Cardiac fibroblast (primary cell): ENCODE measurements around the gene P2RX3.

Experiments used
- DNase-seq, 2 donors: peaks; one replicate each; pipeline versions ENCODE4 v3.0.0 to v3.0.0-alpha.2; 2010; ENCODE audit warnings: low read depth in 2 of 2
- H3K4me3 ChIP-seq, 2 donors: replicated peaks in 1 of 2; 1 replicate in 1 of 2; 2 replicates in 1 of 2; pipeline ENCODE4 v1.5.1; 2011; ENCODE audit warnings: low read depth in 2 of 2, low read length in 2 of 2, mild to moderate bottlenecking in 2 of 2, moderate library complexity in 1 of 2
- TF ChIP-seq, protein P1 (sequence below): IDR thresholded peaks from one replicate; pipeline ENCODE4 v1.5.1; 2011; ENCODE audit warnings: low read depth, mild to moderate bottlenecking, low read length, inconsistent platforms

Gene P2RX3

DNA sequence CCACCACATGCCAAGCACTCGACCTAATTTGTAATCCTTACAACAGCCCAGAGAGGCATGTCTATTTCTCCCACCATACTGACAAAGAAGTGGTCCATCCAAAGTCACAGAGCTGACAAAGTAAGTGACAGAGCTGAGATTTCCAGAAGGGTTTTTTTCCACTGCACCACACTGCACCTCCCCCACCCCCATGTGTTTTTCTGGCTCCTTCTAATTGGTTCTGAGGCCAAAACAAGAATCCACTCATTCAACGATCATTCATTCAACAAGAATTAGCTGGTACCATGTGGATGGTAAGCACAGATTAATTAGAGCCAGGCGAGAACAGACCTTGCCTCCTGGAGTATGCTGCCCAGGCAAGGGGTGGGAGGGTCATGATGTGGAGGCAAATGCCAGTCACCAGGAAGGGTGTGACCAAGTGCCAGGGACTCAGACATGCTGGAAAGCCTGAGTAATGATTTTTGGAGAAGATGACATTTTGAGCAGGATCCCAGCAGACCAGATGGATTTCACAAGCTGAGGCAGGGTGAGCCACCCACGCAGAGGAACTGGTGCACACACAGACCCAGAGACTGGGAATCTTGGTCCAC is 67.2 kb downstream of the P2RX3 start:
- TF ChIP-seq, protein P1, sequence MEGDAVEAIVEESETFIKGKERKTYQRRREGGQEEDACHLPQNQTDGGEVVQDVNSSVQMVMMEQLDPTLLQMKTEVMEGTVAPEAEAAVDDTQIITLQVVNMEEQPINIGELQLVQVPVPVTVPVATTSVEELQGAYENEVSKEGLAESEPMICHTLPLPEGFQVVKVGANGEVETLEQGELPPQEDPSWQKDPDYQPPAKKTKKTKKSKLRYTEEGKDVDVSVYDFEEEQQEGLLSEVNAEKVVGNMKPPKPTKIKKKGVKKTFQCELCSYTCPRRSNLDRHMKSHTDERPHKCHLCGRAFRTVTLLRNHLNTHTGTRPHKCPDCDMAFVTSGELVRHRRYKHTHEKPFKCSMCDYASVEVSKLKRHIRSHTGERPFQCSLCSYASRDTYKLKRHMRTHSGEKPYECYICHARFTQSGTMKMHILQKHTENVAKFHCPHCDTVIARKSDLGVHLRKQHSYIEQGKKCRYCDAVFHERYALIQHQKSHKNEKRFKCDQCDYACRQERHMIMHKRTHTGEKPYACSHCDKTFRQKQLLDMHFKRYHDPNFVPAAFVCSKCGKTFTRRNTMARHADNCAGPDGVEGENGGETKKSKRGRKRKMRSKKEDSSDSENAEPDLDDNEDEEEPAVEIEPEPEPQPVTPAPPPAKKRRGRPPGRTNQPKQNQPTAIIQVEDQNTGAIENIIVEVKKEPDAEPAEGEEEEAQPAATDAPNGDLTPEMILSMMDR, result no peak
- DNase-seq, result no peak
- H3K4me3 ChIP-seq, result no peak overlapping the region

DNA sequence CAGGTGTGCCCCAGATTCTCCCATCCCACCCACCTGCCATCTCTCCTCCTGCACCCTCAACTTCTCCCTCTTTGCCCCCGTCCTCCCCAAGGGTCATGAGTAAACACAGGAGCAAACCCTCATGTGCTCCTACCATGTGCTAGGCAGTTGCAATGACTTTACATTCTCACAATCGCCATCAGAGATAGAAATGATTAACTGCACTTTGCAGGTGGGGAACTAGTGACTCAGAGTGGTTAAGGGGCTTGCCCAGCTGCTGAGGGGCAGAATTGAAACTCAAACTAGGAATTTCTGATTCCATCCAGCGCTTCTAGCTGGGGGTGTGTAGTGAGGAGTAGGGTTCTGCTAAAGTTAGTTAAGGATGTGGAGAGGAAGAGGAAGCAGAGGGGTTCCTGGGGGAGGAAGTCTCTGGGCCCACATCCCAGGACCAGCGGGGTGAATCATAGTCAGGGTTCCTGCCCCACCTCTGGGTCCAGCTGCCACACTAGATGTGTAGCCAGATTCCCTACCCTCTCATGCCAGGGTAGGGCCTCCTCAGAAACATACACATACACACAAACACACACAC is 68.3 kb downstream of the P2RX3 start:
- no peak overlapping the region for H3K4me3 ChIP-seq
- TF ChIP-seq, protein P1, result no peak
- peak; percentile 27 to 46 for DNase-seq

DNA sequence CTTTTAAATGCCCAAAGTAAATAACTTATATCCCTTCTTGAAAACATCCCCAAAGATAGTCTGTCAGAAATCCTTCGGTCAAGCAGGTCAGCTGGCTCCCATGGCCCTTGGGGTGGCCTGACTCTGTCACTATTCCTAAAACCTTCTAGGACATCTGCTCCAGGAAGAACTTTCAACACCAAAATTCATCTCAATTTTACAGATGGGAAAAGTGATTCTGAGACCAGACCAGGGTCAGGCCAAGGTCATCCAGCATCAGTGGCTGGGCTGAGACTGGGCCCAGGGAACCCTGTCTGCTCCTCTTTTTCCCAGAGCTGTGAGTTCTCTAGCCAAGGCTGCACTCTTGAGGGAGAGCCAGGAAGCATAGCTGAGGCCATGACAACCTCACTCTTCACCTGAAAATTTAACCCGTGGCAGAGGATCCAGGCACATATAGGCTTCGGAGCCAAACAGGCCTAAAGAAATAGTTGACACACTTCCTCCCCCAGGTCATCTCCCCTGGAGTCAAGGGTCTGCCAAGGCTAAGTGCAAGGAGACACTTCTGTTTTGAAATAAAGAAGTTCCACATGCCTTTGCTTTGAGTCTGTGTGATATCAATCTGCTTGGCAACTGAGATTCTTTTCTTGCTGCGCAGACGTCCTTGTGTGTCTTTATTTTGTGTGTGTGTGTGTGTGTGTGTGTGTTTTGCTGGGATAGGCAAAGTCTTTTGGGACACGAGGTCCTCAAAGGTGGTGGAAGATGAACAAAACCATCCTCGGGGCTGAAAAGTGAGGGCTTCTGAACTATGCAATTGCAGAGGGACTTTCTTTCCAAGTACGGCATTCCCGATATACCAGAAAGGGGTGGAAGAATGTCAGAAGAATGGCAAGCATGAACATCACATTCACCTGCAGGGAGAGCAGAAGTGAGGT is 69.1 kb downstream of the P2RX3 start:
- no peak for DNase-seq
- TF ChIP-seq, protein P1, result no peak
- H3K4me3 ChIP-seq, result no peak overlapping the region

DNA sequence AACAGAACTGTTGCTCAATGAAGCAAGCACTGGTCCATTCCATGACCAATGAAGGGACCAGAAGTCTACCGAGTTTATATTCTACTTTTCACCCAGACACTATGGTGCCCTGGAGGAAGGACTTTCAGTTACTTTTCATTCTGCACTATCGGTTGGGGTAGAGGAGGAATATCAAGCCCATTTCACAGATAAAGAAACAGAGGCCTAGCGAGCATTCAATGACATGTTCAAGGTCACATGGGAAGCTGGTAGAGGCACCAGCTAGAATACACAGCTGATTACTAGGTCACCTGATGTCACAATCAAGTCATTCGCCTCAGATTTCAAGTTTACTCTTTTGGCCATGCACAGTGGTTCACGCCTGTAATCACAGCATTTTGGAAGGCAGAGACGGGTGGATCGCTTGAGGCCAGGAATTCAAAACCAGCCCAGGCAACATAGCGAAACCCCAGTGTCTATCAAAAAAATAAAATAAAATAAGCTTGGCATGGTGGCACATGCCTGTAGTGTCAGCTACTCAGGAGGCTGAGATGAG is 69.9 kb downstream of the P2RX3 start:
- DNase-seq, result no peak
- TF ChIP-seq, protein P1, result no peak
- no peak overlapping the region for H3K4me3 ChIP-seq

DNA sequence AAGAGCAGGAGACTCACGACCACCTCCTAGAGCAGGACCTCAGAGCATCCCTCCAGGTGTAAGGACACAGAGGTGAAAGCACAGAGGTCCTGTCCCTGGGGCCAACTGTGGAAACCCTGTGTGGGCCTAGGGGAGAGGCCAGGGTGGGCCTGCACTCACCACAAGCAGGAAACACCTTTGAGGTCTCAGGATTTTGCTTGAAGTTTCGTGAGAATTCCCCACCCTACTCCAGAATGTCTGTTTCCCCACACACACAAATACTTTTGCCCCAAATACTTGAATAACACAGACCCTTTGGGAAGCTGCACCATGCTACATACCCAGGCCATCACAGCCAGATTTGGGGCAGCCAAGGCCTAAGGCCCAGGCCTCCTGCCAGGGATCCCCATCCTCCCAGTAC is 70.6 kb downstream of the P2RX3 start:
- no peak overlapping the region for H3K4me3 ChIP-seq
- TF ChIP-seq, protein P1, result no peak
- DNase-seq, result no peak

DNA sequence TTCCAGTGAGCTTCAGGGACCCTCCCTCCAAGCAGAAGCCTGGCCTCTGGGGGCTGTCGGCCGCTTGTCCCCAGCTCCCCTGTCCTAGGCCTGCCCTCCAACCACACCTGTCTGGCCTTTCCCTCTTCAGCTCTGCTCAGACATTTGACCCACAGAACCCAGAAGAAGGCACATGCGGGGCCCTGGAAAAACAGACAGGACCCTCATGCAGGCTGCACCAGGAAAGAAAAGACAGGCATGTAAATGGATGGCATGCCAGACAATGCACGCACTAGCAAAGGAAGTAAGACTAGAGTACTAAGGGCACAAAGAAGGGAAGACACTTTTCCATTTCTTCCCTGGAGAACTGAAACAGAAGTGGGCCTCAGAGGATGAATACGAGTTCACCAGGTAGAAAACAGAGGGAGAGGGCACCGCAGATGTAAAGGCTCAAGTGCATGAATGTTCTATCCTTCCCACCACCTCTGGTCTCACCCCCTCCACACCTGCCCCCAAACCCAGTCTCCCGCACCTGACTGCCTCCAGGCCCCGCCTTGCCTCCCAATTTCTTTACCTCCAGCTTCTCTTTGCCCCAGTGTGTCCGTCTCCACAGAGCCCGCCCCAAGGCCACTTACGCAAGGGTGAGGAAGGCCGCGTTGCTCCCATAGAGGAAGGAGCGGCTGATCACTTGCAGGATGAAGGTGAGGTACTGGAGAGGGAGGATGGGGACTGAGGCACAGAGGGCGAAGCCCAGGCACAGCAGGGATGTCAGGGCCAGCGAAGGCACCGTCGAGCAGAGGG is 71.4 kb downstream of the P2RX3 start:
- no peak for DNase-seq
- TF ChIP-seq, protein P1, result no peak
- no peak overlapping the region for H3K4me3 ChIP-seq
